Mesenchymal stem cell (in vitro differentiated cells and primary cell): Measurements from ENCODE around the gene TTLL11.

Experiments used
- DNase-seq: peaks from one replicate; pipeline ENCODE4 v3.0.0-alpha.2; 2013
- H2AFZ ChIP-seq: one replicate; pipeline ENCODE4 v1.6.1; 2013; ENCODE audit warnings: low read depth, mild to moderate bottlenecking, control low read depth, inconsistent platforms, low read length, moderate library complexity
- H2AK5ac ChIP-seq: 2 replicates; pipeline ENCODE4 v1.6.1; 2013; ENCODE audit warnings: low read length, moderate library complexity, mild to moderate bottlenecking, inconsistent platforms; ENCODE audit not compliant: severe bottlenecking
- H2BK120ac ChIP-seq: one replicate; pipeline ENCODE4 v1.6.1; 2013; ENCODE audit warnings: low read depth, mild to moderate bottlenecking, inconsistent platforms, low read length, moderate library complexity
- H2BK12ac ChIP-seq, 2 experiments: one replicate each; pipeline ENCODE4 v1.6.1; 2013; ENCODE audit warnings: inconsistent platforms in 2 of 2, low read length in 2 of 2, mild to moderate bottlenecking in 2 of 2, moderate library complexity in 2 of 2, control low read depth in 1 of 2
- H2BK15ac ChIP-seq: one replicate; pipeline ENCODE4 v1.6.1; 2013; ENCODE audit warnings: mild to moderate bottlenecking, low read depth, inconsistent platforms; ENCODE audit not compliant: poor library complexity, severe bottlenecking
- H2BK5ac ChIP-seq: 2 replicates; pipeline ENCODE4 v1.6.1; 2013; ENCODE audit warnings: low read depth, mild to moderate bottlenecking, low read length, control low read depth, inconsistent platforms; ENCODE audit not compliant: poor library complexity, severe bottlenecking
- H3K14ac ChIP-seq, 2 experiments: one replicate each; pipeline ENCODE4 v1.6.1; 2013; ENCODE audit warnings: inconsistent platforms in 2 of 2, low read length in 2 of 2, control low read depth in 1 of 2, mild to moderate bottlenecking in 1 of 2, moderate library complexity in 1 of 2
- H3K18ac ChIP-seq, 2 experiments: one replicate each; pipeline ENCODE4 v1.6.1; 2013; ENCODE audit warnings: inconsistent platforms in 2 of 2, low read length in 2 of 2, control low read depth in 1 of 2, low read depth in 1 of 2, mild to moderate bottlenecking in 1 of 2
- H3K23ac ChIP-seq, 2 experiments: one replicate each; pipeline ENCODE4 v1.6.1; 2013; ENCODE audit warnings: inconsistent platforms in 2 of 2, low read length in 2 of 2, mild to moderate bottlenecking in 2 of 2, moderate library complexity in 2 of 2, control low read depth in 1 of 2
- H3K27ac ChIP-seq: 2 replicates; pipeline ENCODE4 v1.5.1; 2013; ENCODE audit warnings: mild to moderate bottlenecking, moderate library complexity, low read length, control low read depth, inconsistent platforms; ENCODE audit not compliant: poor library complexity, severe bottlenecking
- H3K27me3 ChIP-seq, 2 experiments: 2 replicates each; pipeline versions ENCODE4 v1.6.1 to v1.7.0; 2013; ENCODE audit warnings: low read length in 2 of 2, mild to moderate bottlenecking in 2 of 2, moderate library complexity in 2 of 2, control low read depth in 1 of 2, inconsistent platforms in 1 of 2; ENCODE audit not compliant: control insufficient read depth in 1 of 2, insufficient read depth in 1 of 2
- H3K36me3 ChIP-seq, 2 experiments: 2 replicates each; pipeline versions ENCODE4 v1.6.1 to v1.7.0; 2013; ENCODE audit warnings: low read length in 2 of 2, control low read depth in 1 of 2, inconsistent platforms in 1 of 2, low read depth in 1 of 2, mild to moderate bottlenecking in 1 of 2; ENCODE audit not compliant: insufficient read depth in 2 of 2, control insufficient read depth in 1 of 2
- H3K4ac ChIP-seq, 2 experiments: one replicate each; pipeline ENCODE4 v1.6.1; 2013; ENCODE audit warnings: inconsistent platforms in 2 of 2, low read length in 2 of 2, mild to moderate bottlenecking in 2 of 2, moderate library complexity in 2 of 2, control low read depth in 1 of 2, low read depth in 1 of 2
- H3K4me1 ChIP-seq: 2 replicates; pipeline ENCODE4 v1.6.1; 2013; ENCODE audit warnings: low read depth, low read length, control low read depth; ENCODE audit not compliant: control insufficient read depth, insufficient read depth
- H3K4me2 ChIP-seq: 2 replicates; pipeline ENCODE4 v1.6.1; 2013; ENCODE audit warnings: low read length, mild to moderate bottlenecking, inconsistent platforms; ENCODE audit not compliant: poor library complexity, severe bottlenecking
- H3K4me3 ChIP-seq, 2 experiments: 2 replicates each; pipeline versions ENCODE4 v1.5.1 to v1.7.0; 2013; ENCODE audit warnings: low read length in 2 of 2, mild to moderate bottlenecking in 2 of 2, control low read depth in 1 of 2, low read depth in 1 of 2; ENCODE audit not compliant: insufficient read depth in 1 of 2
- H3K79me1 ChIP-seq: replicated peaks from 2 replicates; pipeline ENCODE4 v1.6.1; 2013; ENCODE audit warnings: mild to moderate bottlenecking, control low read depth, low read length, inconsistent platforms; ENCODE audit not compliant: poor library complexity, severe bottlenecking
- H3K9ac ChIP-seq: 2 replicates; pipeline ENCODE4 v1.7.0; 2013; ENCODE audit warnings: mild to moderate bottlenecking, low read length, moderate library complexity
- H3K9me3 ChIP-seq: 2 replicates; pipeline ENCODE4 v1.7.0; 2013; ENCODE audit warnings: mild to moderate bottlenecking, low read length; ENCODE audit not compliant: control insufficient read depth
- H4K8ac ChIP-seq: one replicate; pipeline ENCODE4 v1.6.1; 2013; ENCODE audit warnings: inconsistent platforms, mild to moderate bottlenecking, low read length, moderate library complexity
- H4K91ac ChIP-seq: one replicate; pipeline ENCODE4 v1.6.1; 2013; ENCODE audit warnings: mild to moderate bottlenecking, low read length, inconsistent platforms
- WGBS: methylation state at CpG from one replicate; pipeline ENCODE4 v1.1.7; 2013; ENCODE audit warnings: mixed read lengths; 5-methylcytosine and 5-hydroxymethylcytosine counted together

TTLL11 gene

DNA sequence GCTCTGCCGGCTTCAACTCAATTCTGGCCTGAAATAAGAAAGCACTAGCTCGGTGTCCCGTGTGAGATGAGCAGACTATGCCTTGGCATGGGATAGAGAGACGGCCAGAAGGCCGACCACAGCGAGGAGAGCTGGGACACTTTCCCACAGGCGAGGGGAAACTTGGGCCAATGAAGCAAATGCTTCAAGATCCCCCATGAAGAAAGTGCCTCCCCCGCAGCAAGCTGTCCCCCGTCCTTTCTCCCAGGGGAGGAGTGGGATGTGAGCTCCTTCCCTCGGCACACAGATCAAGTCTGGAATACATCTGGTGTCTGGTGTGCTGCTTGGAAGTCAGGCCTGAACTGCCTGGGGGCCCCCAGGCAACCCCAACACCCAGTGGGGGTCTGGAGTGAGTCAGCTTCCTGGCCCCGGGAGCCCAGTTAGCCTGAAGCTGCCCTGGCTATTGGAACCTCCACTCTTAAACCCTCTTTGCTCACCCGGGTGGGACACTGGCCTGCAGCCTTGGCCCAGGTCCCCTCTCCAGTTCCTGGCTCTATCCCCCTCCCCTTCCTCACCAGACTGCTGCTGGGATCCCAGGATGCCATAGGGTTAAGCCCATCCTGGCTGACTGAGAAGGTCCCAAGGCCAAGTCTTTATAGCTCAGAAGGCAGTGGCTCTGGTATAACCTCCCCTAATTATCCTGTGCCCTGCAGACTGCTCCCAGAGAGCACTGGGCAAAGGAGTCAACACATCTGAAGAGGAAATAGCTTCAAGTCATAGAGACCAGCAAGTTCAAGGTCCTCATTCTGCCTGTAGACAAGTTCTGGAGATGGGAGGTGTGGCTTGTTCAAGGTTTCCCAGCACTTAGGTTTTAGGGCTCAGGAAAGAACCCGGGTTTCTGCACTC, 205.3 kb downstream of the TTLL11 start:
- DNase-seq, result peak; percentile 38
- no peaks in the 10 kb centered on the region for H3K79me1 ChIP-seq
- H4K91ac ChIP-seq, result no peak overlapping the region
- H3K9ac ChIP-seq, result peak overlapping the region; percentile 3
- H2BK5ac ChIP-seq, result peak overlapping the region; percentile 63
- no peak overlapping the region for H2BK15ac ChIP-seq
- H3K27ac ChIP-seq, result peak overlapping the region; percentile 93
- no peak overlapping the region for H3K23ac ChIP-seq
- no peak overlapping the region for H4K8ac ChIP-seq
- peak overlapping the region in 1 of 2 experiments; percentile 54 for H3K4me3 ChIP-seq
- H3K18ac ChIP-seq, result peak overlapping the region; percentile 16 to 21
- 53% methylated on average over 13 of the region's 13 CpGs for WGBS
- peaks cover 0 to 6% of the 10 kb centered on the region in 2 experiments for H3K27me3 ChIP-seq
- H3K4me2 ChIP-seq, result peak overlapping the region; percentile 30
- peak overlapping the region; percentile 69 for H2AK5ac ChIP-seq
- no peak overlapping the region for H2BK12ac ChIP-seq
- no peak overlapping the region for H2BK120ac ChIP-seq
- H3K36me3 ChIP-seq, result no peaks in the 10 kb centered on the region
- peaks cover 56% of the 10 kb centered on the region for H3K4me1 ChIP-seq
- H3K4ac ChIP-seq, result no peak overlapping the region
- no peak overlapping the region for H2AFZ ChIP-seq
- no peak overlapping the region for H3K14ac ChIP-seq
- H3K9me3 ChIP-seq, result no peaks in the 10 kb centered on the region

DNA sequence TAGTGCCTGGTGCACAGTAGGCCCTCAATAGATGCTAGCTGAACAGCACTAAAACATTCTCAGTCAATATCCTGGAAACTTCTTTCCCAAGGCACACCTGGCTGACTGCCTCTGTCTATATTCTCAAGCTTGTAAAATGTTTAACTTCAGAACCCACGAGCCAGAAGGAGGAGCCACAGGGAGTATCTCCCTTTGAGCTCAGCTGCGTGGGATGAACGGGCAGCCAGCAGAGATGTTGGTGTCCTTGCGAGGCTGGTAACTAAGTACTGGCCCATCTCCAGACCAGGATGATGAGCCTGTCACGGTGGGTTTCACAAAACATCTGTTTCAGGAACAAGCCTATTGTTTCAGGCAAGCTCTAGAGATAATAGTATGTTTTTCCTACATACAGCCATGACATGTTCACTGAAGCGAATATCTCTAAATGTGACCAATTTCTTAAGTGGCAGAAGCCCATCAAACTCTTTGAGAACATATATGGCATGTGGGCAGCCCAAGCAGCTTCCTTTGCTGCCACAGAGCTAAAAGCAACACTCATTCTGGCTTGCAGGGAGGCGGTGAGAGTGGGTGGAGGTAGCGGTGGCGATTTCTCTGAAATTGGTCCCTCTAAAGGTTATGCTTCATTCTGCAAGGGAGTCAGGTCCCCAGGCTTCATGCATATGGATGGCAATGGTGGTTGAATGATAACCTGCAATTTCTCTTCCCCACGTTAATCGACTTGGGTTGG, 206.2 kb downstream of the TTLL11 start:
- no peak overlapping the region for H2BK12ac ChIP-seq
- no peaks in the 10 kb centered on the region for H3K9me3 ChIP-seq
- H3K18ac ChIP-seq, result no peak overlapping the region
- peak overlapping the region; percentile 53 for H2BK5ac ChIP-seq
- H2AK5ac ChIP-seq, result peak overlapping the region; percentile 53
- H2AFZ ChIP-seq, result no peak overlapping the region
- H3K4me1 ChIP-seq, result peaks cover 56% of the 10 kb centered on the region
- H4K8ac ChIP-seq, result no peak overlapping the region
- H2BK15ac ChIP-seq, result no peak overlapping the region
- H2BK120ac ChIP-seq, result no peak overlapping the region
- peak overlapping the region; percentile 14 for H3K4me2 ChIP-seq
- no peaks in the 10 kb centered on the region for H3K79me1 ChIP-seq
- no peaks in the 10 kb centered on the region for H3K36me3 ChIP-seq
- no peak overlapping the region for H3K23ac ChIP-seq
- H3K9ac ChIP-seq, result no peak overlapping the region
- no peak overlapping the region for H3K4ac ChIP-seq
- peaks cover 0 to 6% of the 10 kb centered on the region in 2 experiments for H3K27me3 ChIP-seq
- H3K4me3 ChIP-seq, result no peak overlapping the region
- peak overlapping the region; percentile 93 for H3K27ac ChIP-seq
- no peak for DNase-seq
- WGBS, result 91% methylated on average over 10 of the region's 11 CpGs
- H4K91ac ChIP-seq, result no peak overlapping the region
- H3K14ac ChIP-seq, result no peak overlapping the region

DNA sequence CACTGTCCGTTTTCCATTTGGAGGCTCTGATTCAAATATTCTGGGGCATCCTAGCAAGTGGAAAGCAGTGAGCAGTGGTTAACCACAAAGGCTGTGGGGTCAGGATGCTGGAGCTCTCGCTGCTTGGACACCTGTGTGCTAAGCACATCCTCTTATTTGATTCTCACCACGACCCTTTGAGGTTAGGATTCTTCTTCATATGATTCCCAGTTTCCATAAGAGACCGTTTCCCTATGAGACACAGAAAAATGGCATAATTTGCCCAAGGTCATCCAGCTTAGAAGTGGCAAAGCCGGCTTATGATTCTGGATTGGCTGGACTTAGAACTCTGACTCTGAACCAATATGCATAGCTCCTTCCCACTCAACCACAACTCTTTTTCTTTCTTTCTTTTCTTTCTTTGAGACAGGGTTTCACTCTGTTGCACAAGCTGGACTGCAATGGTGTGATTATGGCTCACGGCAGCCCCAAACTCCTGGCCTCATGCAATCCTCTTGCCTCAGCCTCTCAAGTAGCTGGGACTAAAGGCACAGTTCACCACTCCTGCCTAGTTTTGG, 207.7 kb downstream of the TTLL11 start:
- Histone ChIP-seq H4K8ac (no peak overlapping the region), H3K4ac (no peak overlapping the region), H2BK120ac (no peak overlapping the region), H3K4me1 (peaks cover 50% of the 10 kb centered on the region), H3K23ac (no peak overlapping the region), H3K36me3 (no peaks in the 10 kb centered on the region), H3K9ac (no peak overlapping the region), H3K18ac (no peak overlapping the region), H3K14ac (no peak overlapping the region), H2BK15ac (no peak overlapping the region), H4K91ac (no peak overlapping the region), H2AFZ (no peak overlapping the region), H3K4me3 (no peak overlapping the region), H3K27ac (peak overlapping the region; percentile 45), H3K27me3 (peaks cover 0 to 9% of the 10 kb centered on the region in 2 experiments), H3K79me1 (no peaks in the 10 kb centered on the region), H2AK5ac (no peak overlapping the region), H2BK5ac (no peak overlapping the region), H2BK12ac (no peak overlapping the region), H3K4me2 (no peak overlapping the region), H3K9me3 (no peaks in the 10 kb centered on the region)
- DNase-seq, result peak; percentile 78
- 29% methylated on average over 6 of the region's 6 CpGs for WGBS

DNA sequence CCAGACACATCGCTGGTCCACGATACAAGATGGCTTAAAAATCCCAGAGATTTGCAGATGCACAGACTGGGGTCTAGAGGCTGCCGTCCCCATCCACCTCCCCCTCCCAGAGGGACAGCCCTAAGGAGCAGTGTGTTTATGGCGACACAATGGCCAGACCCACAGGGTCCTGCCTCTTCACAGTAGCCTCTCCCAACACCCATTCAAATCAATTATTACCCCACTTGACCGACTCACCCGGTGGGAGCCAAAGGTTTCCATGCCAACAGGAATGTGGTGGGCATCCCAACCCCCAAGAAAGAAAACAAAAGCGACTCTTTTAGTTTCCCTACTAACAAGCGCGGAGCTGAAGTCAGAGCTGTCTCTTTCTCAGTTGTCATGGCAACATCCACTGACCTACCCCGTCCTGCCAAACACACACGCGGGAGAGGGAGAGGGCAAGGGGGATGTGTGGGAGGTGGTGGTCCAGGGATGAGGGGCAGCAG, 209.0 kb downstream of the TTLL11 start:
- Histone ChIP-seq H4K91ac (no peak overlapping the region), H3K27ac (peak overlapping the region; percentile 25), H3K4me2 (peak overlapping the region; percentile 48), H3K9ac (no peak overlapping the region), H2AFZ (no peak overlapping the region), H2AK5ac (no peak overlapping the region), H3K36me3 (no peaks in the 10 kb centered on the region), H3K23ac (no peak overlapping the region), H3K4me3 (no peak overlapping the region), H2BK5ac (no peak overlapping the region), H2BK15ac (no peak overlapping the region), H3K79me1 (no peaks in the 10 kb centered on the region), H3K14ac (no peak overlapping the region), H3K18ac (no peak overlapping the region), H3K27me3 (peaks cover 0 to 9% of the 10 kb centered on the region in 2 experiments), H3K4ac (no peak overlapping the region), H2BK120ac (no peak overlapping the region), H3K9me3 (no peaks in the 10 kb centered on the region), H3K4me1 (peaks cover 46% of the 10 kb centered on the region), H2BK12ac (no peak overlapping the region), H4K8ac (no peak overlapping the region)
- 29% methylated on average over 9 of the region's 12 CpGs for WGBS
- no peak for DNase-seq
